ENCODE measurements around the gene GAL3ST1. TPM values are rescaled to one million over a fixed set of nuclear protein-coding genes. Genes with fewer than 3 reads are reported as not detected.

GAL3ST1 gene
- total and polyA plus RNA-seq, 8 donors = 2.2 to 8.5 (median 4.2) TPM

DNA sequence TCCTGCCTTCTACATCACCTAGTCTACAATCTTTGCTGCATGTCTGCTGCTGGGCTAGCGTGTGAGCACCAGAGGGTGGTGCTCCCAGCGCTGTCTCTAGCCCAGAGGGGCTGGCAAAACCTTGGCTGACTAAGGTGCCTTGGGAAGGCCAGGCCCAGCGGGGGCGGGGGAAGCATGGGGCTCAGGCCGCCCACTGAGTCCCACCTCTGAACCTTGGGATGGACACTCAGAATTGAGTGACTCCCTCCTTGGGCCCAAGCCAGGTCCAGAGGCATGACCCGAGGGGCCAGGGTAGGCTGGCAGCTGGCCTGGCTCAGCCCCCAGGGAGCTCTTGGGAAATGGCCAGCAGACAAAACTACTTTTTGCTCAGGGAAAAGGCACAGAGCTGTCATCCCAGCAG, 7.6 kb upstream of the GAL3ST1 start:
- ATAC-seq (no peak), DNase-seq (no peak), FAIRE-seq (no peak)
- Histone ChIP-seq H3K4me1 (no peaks in the 10 kb centered on the region), H3K4me3 (no peak overlapping the region), H3K27ac (no peak overlapping the region), H3K9me3 (no peaks in the 10 kb centered on the region), H3K36me3 (peaks cover 16 to 92% (median 77%) of the 10 kb centered on the region in 3 donors), H3K27me3 (no peaks in the 10 kb centered on the region)
- TF ChIP-seq, protein P1, sequence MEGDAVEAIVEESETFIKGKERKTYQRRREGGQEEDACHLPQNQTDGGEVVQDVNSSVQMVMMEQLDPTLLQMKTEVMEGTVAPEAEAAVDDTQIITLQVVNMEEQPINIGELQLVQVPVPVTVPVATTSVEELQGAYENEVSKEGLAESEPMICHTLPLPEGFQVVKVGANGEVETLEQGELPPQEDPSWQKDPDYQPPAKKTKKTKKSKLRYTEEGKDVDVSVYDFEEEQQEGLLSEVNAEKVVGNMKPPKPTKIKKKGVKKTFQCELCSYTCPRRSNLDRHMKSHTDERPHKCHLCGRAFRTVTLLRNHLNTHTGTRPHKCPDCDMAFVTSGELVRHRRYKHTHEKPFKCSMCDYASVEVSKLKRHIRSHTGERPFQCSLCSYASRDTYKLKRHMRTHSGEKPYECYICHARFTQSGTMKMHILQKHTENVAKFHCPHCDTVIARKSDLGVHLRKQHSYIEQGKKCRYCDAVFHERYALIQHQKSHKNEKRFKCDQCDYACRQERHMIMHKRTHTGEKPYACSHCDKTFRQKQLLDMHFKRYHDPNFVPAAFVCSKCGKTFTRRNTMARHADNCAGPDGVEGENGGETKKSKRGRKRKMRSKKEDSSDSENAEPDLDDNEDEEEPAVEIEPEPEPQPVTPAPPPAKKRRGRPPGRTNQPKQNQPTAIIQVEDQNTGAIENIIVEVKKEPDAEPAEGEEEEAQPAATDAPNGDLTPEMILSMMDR (IDR thresholded peaks at IDR 0.05) = no peak
- intact Hi-C loops (cut with DNase I) = no loop called here
- WGBS, 2 donors = 91 to 94% methylated on average over 6 of the region's 6 CpGs

DNA sequence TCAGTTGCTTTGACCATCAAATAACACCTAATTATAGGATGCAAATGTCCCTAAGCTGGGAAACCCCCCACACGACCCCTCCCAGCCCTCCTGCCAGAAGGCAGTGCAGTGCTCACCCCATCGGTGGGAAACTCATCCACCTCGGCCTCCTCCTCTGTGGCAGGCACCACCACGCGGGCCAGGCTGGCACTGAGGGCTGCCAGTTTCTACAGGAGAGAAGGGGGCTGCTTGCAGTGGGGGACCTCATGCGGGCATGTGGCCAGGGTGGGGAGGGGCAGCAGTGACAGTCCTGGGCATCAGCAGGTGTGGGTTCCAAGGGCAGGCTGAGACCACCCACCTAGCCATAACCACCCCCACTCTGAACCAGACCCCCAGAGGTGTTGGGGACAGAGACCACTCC, 6.4 kb upstream of the GAL3ST1 start:
- intact Hi-C loops (cut with DNase I) = no loop called here
- Histone ChIP-seq H3K36me3 (peaks cover 16 to 92% (median 73%) of the 10 kb centered on the region in 3 donors), H3K4me1 (peaks cover 0 to 1% (median 0%) of the 10 kb centered on the region in 3 donors), H3K4me3 (no peak overlapping the region), H3K27ac (no peak overlapping the region), H3K9me3 (no peaks in the 10 kb centered on the region), H3K27me3 (no peaks in the 10 kb centered on the region)
- ATAC-seq = no peak
- TF ChIP-seq, protein P1 (IDR thresholded peaks at IDR 0.05) = no peak
- WGBS, 2 donors = 77 to 80% methylated on average over 6 of the region's 6 CpGs
- FAIRE-seq = no peak
- no peak for DNase-seq

DNA sequence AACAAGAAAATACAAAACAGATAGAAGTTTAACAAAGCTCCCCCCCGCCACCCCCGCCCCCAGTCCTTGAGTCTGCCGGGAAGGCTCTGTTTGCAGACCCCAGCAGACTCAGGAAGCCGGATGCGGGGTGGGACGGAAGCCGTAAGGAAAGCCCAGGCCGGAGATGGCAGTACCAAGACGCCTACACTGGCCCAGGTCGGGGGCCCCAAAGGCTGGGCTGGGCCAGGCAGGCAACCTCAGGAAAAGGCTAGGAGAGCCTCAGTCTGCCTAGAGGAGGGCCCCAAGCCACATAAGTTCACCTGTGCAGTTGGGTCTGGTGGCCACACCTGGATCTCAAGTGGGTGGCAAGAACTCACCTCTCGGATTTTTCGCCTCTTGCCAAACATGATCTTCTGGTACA, 4.0 kb upstream of the GAL3ST1 start:
- TF ChIP-seq, protein P1 (IDR thresholded peaks at IDR 0.05) = no peak
- DNase-seq = no peak
- intact Hi-C loops (cut with DNase I) = no loop called here
- Histone ChIP-seq H3K9me3 (no peaks in the 10 kb centered on the region), H3K27ac (no peak overlapping the region), H3K4me3 (no peak overlapping the region), H3K4me1 (peaks cover 5 to 14% (median 13%) of the 10 kb centered on the region in 3 donors), H3K36me3 (peaks cover 9 to 71% (median 53%) of the 10 kb centered on the region in 3 donors), H3K27me3 (no peaks in the 10 kb centered on the region)
- ATAC-seq = no peak
- WGBS, 2 donors = 92 to 95% methylated on average over 12 of the region's 12 CpGs
- FAIRE-seq = no peak

DNA sequence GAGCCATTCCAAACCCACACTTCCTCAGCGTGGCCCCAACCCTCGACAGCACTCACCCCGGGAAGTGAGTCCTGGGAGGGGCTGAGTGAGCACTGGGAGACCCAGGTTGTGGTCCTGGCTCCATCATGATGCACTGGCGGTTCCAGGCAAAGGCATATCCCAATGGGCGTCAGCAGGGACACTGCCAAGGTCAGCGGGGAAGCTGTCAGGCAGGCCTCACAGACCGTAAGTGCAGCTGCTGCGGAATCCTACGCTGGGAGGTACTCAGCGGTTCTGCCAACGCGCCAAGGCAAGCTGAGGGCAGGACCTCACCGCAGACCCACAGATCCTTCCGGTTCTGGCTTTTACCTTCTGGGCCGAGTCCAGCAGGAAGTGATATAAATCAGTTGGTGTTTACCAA, 1.4 kb upstream of the GAL3ST1 start:
- intact Hi-C loops (cut with DNase I) = no loop called here
- peak overlapping the region; percentile 38 to 86 (median 56) for H3K27ac ChIP-seq

More for the DNA sequence above, 1.4 kb upstream of the GAL3ST1 start:
- H3K9me3 ChIP-seq = no peaks in the 10 kb centered on the region
- H3K27me3 ChIP-seq = no peaks in the 10 kb centered on the region
- peaks cover 2 to 47% (median 43%) of the 10 kb centered on the region in 3 donors for H3K36me3 ChIP-seq
- FAIRE-seq (no peak), ATAC-seq (peak; percentile 32 to 39 (median 36)), DNase-seq (peak in 5 of 6 donors; percentile 57 to 81 (median 71))
- TF ChIP-seq, protein P1 (IDR thresholded peaks at IDR 0.05) = no peak
- no peak overlapping the region for H3K4me3 ChIP-seq
- H3K4me1 ChIP-seq = peaks cover 5 to 24% (median 20%) of the 10 kb centered on the region in 3 donors
- WGBS, 2 donors = 31 to 41% methylated on average over 15 of the region's 15 CpGs

Measured in pancreas (tissue), 10 donors.